GM19372 (cell line): ENCODE results near the gene CFAP100.

ENCODE experiments used
- ATAC-seq: cut with Tn5 transposase; IDR thresholded peaks from one replicate; pipeline ENCODE4 v1.9.1; 2021; ENCODE audit warnings: mild to moderate bottlenecking, low read depth, moderate library complexity; ENCODE audit not compliant: unreplicated experiment

CFAP100 gene

DNA sequence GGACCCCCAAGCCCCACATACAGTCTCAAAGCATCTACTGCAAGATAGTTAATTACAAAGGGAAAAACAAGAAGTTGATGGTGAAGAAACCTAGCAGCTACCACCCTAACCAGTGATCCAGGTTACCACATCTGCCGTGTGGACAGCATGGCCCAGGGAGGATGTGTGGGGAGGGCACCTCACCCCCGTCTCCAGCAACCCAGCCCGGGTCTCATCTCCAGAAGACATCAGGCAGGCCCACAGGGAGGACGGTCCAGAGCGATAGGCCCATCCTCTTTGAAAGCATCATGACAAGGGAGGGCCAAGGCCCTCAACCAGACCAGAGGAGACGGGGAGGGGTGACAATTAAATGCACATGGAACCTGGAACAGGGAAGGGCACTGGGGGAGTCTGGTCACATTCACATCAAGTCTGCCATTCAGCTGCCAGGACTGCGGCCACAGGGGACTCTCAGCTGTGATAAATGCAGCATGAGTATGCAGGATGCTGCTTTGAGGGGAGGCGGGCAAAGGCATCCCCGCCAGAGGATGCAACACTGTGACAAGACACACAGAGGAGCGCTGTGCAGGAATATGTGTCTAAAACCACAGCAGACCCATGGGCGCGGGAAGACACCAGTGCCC is 62.2 kb downstream of the CFAP100 start:
- ATAC-seq: no peak

DNA sequence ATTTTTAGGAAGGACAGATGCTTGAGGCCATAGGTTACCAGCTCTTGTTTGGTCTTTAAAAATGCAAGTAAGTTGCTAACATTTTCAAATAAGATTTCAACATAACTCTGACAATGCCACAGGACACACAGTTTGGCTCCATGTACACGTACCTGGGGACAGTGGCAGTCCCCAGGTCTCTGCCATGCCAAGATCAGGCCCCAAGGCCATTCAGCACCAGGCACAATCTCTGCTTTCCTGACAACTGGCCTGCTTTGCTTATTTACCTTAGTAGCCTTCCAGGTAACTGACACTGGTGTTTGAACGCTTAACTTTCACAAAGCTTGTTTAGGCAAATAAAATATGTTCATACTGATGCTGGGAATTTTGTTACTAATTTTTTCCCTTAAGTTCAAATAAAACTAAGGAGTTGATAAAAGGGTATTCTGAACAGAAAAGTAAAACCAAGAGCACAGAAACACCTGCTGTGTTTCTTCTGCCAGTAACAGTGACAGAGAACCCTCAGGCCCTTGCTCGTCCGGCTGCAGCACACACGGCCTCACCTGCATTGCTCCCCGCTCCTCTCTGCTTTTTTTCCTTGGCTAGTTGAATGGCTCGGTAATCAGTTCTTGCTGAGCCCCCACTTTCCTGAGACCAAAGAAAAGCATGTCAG is 64.5 kb downstream of the CFAP100 start:
- ATAC-seq: no peak

DNA sequence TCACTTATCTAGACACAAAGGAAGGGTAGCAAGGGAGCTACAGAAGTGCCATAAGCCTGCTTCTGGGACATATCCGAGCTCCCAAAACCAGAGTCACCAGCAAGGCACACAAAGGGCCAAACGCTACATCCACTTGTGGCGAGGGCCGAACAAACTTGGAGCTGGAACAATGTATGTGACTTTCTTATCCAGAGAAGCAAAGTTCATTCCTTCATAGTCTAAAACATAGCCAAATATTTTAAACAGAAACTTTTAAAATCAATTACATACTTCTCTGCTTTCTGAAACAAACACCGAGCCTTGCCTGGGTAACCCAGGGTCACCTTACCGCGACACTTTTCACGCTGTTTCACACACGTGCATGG is 65.0 kb downstream of the CFAP100 start:
- no peak for ATAC-seq

DNA sequence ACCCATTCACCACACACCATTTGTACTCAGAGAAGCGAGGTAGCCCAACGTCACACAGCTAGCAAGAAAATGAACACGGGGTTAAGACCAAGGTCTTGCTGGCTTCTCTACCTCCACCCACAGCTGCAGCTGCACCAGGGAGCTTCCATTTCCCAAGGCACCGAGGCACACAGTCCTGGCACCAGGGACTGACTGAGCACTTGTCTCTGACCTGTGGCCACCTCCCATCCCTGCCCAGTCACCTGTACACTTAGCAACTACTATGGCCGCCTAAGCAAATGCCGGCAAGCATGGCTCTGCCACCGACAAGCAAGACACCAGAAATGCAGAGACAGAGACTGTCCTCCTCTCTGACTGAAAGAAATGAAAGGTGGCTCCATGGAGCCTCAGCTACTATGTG is 65.7 kb downstream of the CFAP100 start:
- ATAC-seq: no peak

DNA sequence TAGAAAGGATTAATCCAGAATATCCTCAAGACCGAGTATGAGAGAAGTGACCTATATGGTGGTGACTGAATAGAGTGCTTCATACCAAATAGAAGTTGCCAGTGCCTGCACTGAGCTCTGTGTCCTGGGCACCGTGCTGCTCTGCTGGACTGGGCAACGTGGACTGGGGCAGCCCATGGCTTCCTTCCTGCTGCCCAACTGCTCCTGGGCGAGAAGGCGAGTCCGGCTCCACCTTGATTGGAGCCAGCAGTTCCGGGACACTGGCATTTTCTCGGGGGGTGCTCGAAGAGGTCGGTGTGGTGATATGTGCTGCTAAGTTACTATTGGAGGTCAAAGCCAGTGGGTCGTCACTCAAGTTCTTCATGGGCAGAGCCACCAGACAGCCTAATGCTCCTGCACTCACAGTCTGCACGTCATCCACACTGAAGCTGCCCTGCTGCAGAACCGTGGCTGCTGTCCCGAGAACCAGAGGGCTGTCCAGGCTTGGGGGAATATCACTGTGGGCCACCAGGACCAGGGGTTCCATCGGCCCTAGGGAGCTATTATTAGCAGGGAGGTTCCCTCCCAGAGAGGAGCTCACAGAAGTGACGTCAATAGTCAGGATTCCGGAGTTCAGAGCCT is 66.9 kb downstream of the CFAP100 start:
- no peak for ATAC-seq

DNA sequence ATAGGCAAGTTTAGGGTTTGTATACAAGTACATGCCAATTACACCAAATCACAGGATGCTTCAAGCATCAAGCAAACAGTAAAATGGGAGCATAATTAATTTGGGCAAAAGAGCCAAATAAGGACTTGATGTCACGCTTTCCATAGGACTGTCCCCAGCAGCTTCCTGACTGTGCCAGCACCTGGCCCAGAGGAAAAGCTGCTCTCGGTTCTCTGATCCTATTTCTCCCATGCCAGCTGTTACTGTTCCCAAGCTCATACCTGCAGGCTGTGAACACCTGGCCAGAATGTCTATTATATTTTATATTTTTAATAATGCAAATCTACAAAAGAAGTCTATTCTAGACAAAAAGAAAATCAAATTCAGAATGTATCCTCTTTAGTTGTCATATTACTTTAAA is 68.8 kb downstream of the CFAP100 start:
- ATAC-seq: no peak

DNA sequence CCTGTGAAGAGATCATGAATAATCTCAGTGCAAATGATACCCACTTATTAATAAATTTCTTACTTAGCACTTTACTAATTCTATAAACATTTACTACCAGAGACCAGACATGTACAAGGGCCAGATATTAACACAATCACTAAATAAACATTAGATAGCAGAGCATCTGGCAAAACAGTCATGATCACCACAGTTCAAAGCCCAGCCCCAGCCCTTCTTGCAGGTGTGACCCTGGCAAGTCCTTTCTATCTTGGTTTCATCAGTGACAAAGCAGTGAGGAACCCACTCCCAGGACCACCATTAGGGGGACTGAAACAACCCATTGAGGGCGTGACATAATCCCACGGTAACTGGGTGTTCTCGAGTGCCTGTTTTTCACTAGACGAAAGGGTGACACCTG is 69.4 kb downstream of the CFAP100 start:
- ATAC-seq: no peak

DNA sequence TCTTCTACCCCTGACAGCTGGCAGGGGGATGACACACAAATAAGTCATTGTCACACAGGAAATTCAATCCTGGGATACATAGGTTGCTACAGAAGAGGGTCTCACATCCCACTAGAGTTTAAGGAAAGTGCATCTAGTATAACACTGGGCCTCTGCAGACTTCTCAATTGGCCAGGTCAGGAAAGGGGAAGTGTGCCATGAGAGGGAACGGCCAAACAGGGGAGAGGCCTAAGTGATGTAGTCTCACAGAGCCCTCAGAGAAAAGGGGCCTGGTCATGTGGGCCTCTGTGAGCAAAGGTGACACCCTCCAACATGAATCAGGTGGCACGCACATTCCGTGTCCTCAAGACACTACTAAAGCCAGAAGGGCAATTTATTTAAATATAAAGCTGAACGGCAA is 69.8 kb downstream of the CFAP100 start:
- ATAC-seq: no peak

DNA sequence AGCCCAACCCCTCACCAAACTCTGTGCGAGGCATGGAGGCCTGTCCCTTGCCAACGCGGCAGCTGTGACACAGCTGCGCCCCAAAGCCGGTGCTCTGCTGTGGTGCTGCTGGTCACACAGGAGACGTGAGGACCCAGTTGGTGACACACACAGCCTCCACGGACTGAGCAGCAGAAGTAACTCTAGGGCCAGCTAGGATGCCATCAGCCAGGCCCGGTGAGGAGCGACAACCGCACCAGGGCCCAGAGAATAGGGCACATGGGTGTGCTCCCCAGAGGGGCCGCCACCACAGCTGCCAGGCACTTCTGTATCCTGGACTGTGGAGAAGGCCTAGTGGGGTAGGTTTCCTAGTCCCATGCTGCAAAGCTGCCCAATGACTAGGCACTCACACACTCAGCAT is 70.3 kb downstream of the CFAP100 start:
- no peak for ATAC-seq

DNA sequence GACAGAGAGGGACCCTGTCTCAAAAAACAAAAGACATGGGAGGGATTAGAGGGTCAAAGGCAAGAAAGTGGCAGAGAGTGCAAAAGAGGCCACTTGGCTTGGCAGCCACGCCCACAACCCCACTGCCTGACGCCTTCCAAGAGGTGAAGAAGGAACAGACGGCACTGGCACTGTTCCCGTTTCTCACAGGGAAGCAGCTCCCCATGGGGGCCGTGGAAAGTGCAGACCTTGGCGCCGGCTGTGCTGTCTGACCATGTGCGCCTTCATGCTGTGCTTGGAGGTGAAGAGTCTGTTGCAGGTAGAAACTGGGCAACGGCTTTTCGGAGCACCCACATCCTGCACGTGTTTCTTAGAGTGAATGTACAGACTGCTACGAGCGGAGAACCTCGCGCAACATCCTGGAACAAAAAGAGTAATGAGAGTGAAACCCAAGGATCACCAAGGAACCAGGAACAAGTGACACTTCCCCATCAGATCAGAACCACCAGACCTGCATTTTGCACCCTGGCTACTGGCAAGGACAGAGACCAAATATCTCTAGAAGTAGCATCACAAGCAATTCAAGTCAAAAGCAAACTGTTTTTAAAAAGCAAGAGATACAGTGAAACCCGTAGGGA is 71.3 kb downstream of the CFAP100 start:
- ATAC-seq: no peak

DNA sequence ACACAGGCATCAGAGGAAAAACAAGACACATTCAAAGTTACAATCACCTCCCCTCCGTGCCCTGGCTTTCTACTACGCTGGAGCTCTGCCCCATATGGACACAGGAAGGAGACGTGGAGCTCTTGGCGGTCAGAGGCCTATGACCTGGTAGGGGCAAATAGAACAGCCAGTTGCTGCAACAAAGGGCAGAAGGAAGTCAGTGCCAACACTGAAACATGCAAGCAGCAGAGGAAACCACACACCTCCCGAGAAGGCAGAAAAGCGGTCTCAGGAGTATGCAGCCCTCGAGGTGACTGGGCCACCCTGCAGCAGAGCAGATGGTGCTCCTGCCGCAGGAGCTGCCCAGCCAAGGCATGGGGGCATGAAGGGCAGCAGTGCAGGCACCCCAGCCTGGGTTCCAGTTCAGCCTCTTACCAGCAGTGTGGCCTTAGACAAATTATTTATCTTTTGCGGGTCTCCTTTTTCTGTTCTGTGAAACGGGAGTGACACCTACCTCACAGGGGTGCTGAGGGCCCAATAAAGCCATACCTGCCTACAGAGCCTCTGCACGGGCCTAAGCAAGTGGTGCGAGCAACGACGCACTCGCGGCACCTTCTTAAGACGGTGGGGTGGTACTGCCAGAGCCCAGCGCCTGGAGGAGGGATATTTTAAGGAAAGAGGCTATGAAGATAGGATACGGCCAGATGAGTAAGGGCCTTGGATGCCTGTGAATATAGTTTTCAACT is 72.3 kb downstream of the CFAP100 start:
- no peak for ATAC-seq

DNA sequence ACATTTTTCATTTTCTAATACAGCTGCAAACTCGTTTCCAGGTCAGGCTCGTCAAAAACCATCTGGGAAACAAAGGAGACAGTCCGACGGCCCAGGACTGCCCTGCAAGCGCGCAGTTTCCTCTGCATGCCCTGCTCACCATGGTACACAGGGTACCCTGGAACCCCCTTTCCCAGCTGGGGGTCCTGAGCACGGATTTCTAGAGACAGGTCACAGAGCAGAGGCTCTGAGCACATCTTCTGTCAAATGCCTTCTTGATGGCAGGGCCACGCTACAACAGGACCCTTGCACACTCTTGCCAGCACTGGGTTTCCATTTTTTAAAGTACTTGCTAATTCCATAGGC is 72.9 kb downstream of the CFAP100 start:
- no peak for ATAC-seq

DNA sequence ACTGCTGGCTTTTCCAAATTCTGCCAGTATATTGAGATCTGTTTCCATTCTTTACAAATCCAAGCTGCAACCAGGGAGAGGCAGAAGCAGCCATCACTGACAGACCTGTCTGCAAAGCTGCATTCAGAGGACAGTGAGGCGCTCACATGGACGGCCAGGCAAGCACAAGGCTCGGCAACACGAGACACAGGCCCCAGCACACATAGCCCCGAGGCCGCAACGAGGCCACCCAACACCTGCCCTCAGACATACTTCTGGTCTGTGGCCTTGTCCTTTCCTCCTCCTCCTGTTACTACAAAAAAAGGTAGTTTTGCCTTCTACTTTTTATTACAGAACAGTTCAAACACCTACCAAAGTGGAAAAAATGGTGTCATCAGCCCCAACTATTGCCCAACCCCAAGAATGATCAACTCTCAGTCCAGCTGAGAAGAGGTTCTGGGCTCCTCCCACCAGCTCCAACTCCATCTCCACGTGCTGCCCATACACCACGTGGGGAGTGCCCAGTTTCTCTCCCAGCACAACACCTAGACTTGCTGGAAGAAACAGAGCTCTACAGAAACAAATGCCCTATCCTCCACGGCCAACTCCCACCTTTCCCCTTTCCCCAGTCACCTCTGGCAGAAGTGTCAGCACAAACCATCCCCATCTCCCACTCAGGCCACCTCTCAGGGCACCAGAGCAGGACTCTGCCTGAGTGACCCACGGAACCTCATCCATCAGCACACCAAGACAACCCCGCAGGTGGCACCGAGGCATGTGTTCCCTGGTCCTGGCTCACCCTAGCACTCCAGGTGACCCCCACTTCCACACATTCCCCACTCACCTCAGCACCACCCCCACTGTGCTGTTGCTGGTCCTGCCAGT is 73.6 kb downstream of the CFAP100 start:
- ATAC-seq: no peak

DNA sequence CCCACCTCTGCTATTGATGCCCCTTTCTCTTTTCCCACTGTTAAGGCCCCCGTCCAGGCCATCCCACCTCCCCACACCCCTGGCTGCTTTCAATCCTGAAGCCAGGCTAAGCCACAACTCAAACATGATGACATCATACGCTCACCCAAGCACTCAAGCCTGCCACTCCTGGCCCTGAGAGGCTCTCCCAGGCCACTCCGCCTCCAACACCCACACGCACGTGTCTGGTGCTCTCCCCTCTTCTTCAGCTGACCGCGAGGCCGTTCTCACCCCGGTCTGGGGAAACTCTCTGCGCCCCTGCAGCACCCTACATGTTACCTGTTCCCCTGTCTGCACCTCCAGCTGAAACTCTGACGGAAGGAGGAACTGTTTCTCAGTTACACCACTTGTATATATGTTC is 74.8 kb downstream of the CFAP100 start:
- ATAC-seq: no peak

DNA sequence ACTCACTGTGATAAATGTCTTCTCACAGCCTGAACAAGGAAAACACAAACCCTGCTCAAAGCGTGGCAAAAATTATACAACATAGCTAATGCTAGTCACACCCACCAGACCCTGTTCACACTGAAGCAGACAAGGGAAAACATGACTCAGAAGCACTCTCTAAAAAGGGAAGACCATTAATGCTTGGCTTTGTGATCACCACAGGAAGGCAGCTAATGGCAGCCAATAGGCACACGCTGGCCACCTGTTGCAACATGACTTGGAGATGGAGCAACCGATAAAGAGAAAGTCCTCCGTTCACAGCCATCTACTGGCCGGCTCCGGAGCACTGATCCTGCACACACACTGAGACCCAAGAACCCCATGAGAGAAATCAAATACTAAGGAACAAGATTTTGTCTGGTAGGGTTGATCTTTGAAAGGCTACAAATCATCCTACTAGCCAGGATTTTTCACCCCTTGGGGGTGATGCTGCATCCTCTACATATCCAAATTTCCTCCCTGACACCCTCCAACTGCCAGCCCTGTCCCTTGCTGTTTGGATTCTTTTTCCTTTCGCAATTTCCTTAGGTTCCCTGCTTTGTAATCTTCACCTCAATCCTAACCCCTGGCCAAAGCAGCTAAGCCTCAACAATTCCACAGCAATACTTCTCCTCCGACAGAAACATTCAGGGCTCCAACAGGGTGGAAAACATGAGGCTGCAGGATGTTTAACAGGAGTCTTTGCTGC is 77.7 kb downstream of the CFAP100 start:
- no peak for ATAC-seq

DNA sequence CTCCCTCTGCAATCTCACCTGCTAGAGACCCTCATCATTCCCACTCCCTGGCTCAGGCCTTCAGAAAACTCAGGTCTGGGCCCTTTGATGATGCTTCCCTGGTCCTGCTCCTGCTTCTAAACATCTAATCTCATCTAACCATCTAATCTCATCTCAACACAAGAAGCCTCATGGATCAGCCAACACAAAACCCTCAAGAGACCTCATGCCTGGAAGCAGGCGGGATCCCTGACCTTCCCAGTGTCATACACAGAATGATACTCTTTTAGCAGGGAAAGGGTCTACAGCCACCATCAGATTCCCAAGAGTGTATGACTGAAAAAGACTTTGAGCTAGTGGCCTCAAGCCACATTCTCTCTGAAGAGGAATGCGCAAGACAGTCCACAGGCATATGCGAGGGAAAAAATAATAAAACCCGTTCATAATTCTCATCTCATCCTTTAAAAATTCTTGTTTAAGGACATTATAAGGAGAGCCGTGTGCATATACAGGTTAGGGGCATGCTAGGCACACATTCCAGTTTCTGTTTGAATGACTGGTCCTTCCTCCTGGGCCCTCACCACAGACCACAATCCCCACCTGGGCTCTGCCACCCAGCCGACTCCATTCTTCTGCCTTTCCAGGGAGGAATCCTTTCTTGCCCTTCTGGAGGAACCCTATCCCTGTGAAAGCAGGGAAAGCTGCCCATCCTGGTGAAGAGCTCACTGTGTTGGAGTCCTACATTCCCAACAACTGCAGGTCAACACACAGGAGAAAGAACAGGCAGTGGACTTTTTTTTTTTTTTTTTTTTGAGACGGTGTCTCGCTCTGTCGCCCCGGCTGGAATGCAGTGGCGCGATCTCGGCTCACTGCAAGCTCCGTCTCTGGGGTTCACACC is 78.8 kb downstream of the CFAP100 start:
- ATAC-seq: no peak

DNA sequence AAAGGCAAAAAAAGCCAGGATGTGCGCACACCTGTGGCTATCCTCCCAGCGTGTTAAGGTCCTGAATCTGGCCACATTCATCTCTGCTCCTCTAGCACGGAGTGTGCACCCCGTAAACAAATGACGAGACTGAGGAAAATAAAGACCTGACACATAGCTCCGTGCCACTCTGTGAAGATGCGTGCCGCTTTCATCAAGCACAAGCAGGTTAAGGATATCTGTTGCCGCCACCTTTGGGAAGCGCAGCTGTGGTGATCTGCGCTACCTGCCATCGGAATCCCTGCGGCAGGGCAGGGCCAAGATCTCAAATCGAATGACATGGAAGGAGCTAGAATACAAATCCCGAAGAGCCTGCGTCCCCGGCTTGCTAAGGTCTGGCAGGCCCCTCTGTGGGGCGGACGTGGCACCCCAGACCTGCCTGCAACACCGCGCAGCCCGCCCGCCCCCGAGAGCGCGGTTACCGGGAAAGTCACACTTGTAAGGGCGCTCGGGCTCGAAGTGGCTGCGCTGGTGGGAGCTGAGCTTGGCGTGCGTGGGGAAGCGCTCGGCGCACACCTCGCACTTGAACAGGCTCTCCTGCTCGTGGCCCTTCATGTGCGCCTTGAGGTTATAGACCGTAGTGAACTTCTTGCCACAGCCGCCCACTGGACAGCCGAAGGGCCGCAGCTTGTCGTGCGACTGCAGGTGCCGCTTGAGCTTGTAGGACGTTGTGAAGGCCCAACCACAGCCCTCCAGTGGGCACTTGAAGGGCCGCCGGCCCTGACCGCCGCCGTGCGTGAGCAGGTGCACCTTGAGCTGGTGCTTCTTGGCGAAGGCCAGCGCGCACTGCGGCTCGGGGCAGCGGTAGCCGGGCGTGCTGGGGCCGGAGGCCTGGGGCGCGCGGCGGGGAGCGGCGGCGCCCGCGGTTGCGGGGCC is 80.0 kb downstream of the CFAP100 start:
- ATAC-seq: peak; percentile 25
